Measurements from ENCODE around the gene BICDL1. TPM values are rescaled to one million over a fixed set of nuclear protein-coding genes. Genes with fewer than 3 reads are reported as not detected.

Gene BICDL1
- total RNA-seq, 1 experiment from 2014 or later = 14.2 TPM

DNA sequence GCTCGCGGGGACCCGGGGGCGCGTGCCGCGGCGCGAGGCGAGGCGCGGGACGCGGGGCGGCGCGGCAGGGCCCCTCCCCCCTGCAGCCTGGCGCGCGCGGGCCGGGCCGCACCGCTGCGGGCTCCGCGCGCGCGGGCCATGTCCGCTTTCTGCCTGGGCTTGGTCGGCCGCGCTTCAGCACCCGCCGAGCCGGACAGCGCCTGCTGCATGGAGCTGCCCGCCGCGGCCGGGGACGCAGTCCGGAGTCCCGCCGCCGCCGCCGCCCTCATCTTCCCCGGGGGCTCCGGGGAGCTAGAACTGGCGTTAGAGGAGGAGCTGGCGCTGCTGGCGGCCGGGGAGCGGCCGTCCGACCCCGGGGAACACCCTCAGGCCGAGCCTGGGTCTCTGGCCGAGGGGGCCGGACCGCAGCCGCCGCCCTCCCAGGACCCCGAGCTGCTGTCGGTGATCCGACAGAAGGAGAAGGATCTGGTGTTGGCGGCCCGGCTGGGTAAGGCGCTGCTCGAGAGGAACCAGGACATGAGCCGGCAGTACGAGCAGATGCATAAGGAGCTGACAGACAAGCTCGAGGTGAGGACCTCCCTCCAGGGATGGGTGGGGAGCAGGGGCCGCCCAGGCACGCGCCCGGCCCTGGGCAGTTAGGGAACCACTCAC lies 820 bp downstream of the BICDL1 start:
- TF ChIP-seq, protein P1, sequence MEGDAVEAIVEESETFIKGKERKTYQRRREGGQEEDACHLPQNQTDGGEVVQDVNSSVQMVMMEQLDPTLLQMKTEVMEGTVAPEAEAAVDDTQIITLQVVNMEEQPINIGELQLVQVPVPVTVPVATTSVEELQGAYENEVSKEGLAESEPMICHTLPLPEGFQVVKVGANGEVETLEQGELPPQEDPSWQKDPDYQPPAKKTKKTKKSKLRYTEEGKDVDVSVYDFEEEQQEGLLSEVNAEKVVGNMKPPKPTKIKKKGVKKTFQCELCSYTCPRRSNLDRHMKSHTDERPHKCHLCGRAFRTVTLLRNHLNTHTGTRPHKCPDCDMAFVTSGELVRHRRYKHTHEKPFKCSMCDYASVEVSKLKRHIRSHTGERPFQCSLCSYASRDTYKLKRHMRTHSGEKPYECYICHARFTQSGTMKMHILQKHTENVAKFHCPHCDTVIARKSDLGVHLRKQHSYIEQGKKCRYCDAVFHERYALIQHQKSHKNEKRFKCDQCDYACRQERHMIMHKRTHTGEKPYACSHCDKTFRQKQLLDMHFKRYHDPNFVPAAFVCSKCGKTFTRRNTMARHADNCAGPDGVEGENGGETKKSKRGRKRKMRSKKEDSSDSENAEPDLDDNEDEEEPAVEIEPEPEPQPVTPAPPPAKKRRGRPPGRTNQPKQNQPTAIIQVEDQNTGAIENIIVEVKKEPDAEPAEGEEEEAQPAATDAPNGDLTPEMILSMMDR (IDR thresholded peaks at IDR 0.05; ENCODE audit: insufficient read depth in 1 of 2, low read depth in 1 of 2, low read length in 1 of 2, severe bottlenecking in 1 of 2, unreplicated experiment in 1 of 2) = no peak
- H3K27me3 Mint-ChIP-seq (ENCODE audit: insufficient read depth, unreplicated experiment) = no peaks in the 10 kb centered on the region

GRCh38 chr12:119990382-119990874 lies 1.4 kb downstream of the BICDL1 start:
- TF ChIP-seq, protein P1 (IDR thresholded peaks at IDR 0.05; ENCODE audit: insufficient read depth in 1 of 2, low read depth in 1 of 2, low read length in 1 of 2, severe bottlenecking in 1 of 2, unreplicated experiment in 1 of 2) = no peak
- Histone ChIP-seq H3K27me3 (replicated peaks; ENCODE audit: control insufficient read depth, insufficient read depth, low read length) (no peaks in the 10 kb centered on the region), H3K4me1 (peaks cover 8% of the 10 kb centered on the region), H3K9me3 (no peaks in the 10 kb centered on the region), H3K36me3 (ENCODE audit: control insufficient read depth, insufficient read depth, low read length) (no peaks in the 10 kb centered on the region), H3K4me3 (ENCODE audit: low read depth, low read length) (peak overlapping the region; percentile 73)
- DNase-seq = no peak
- Mint-ChIP-seq H3K4me3 (ENCODE audit: unreplicated experiment) (peak overlapping the region; percentile 81), H3K27ac (ENCODE audit: unreplicated experiment) (no peak overlapping the region), H3K36me3 (ENCODE audit: insufficient read depth, unreplicated experiment) (peaks cover 12% of the 10 kb centered on the region), H3K4me1 (ENCODE audit: low read depth, unreplicated experiment) (no peaks in the 10 kb centered on the region), H3K27me3 (ENCODE audit: insufficient read depth, unreplicated experiment) (no peaks in the 10 kb centered on the region), H3K9me3 (ENCODE audit: unreplicated experiment) (no peaks in the 10 kb centered on the region)
- POLR2A ChIA-PET = interaction anchor here (0.6 to 2.0 kb wide), 3 partner anchors 74 to 210 kb away, joined by 4 to 11 read pairs (median 5); partner anchors contain the start of gene RPLP0
- intact Hi-C loops (cut with micrococcal nuclease; ENCODE audit: unreplicated experiment) = no loop called here
- BruUV-seq (replicated peaks) = TSS peak; percentile 36
- CTCF ChIA-PET = interaction anchor here (0.6 to 2.6 kb wide), 4 partner anchors 97 to 312 kb away, joined by 3 to 20 read pairs (median 4); partner anchors contain the start of gene SIRT4

More for the DNA sequence above, 820 bp downstream of the BICDL1 start:
- no TSS peak for BruUV-seq (replicated peaks)
- Histone ChIP-seq H3K9me3 (no peaks in the 10 kb centered on the region), H3K4me3 (ENCODE audit: low read depth, low read length) (peak overlapping the region; percentile 73), H3K36me3 (ENCODE audit: control insufficient read depth, insufficient read depth, low read length) (no peaks in the 10 kb centered on the region), H3K4me1 (peaks cover 8% of the 10 kb centered on the region), H3K27me3 (replicated peaks; ENCODE audit: control insufficient read depth, insufficient read depth, low read length) (no peaks in the 10 kb centered on the region)
- CTCF ChIA-PET = interaction anchor here (0.6 to 2.6 kb wide), 8 partner anchors 8 to 1388 kb away, joined by 3 to 20 read pairs (median 4); partner anchors contain the start of genes PRKAB1 and SIRT4
- Mint-ChIP-seq H3K9me3 (ENCODE audit: unreplicated experiment) (no peaks in the 10 kb centered on the region), H3K4me3 (ENCODE audit: unreplicated experiment) (peak overlapping the region; percentile 81), H3K36me3 (ENCODE audit: insufficient read depth, unreplicated experiment) (peaks cover 12% of the 10 kb centered on the region), H3K4me1 (ENCODE audit: low read depth, unreplicated experiment) (no peaks in the 10 kb centered on the region), H3K27ac (ENCODE audit: unreplicated experiment) (no peak overlapping the region)
- POLR2A ChIA-PET = interaction anchor here (0.6 to 2.0 kb wide), 5 partner anchors 75 to 225 kb away, joined by 4 to 11 read pairs (median 5); partner anchors contain the start of gene RPLP0
- intact Hi-C loops (cut with micrococcal nuclease; ENCODE audit: unreplicated experiment) = loop anchor here (1.0 kb wide), 1 partner anchor 97 kb away; no protein-coding TSS in a partner anchor
- DNase-seq = peak; percentile 80 to 93

DNA sequence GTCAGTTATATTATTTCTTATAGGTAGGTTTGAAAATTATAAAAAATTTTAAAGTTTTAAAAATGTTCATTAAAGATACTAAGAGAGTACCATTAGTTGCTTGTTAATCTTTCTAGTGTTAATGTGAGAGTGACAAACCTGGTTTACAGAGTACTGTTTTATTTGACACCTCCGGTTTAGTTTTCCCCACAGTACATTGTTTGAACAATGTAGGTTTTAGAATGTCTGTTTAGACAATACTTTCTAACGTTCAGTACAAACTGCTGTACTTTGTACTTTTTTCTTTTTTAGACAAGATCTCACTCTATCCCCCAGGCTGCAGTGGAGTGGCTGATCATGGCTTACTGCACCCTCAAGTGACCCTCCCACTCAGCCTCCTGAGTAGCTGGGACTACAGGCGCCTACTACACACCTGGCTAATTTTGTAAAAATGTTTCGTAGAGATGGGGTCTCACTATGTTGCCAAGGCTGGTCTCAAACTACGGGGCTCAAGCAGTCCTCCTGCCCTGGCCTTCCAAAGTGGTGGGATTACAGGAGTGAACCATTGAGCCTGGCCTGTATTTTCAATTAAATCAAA lies 3.2 kb downstream of the BICDL1 start:
- TF ChIP-seq, protein P1 (IDR thresholded peaks at IDR 0.05; ENCODE audit: insufficient read depth in 1 of 2, low read depth in 1 of 2, low read length in 1 of 2, severe bottlenecking in 1 of 2, unreplicated experiment in 1 of 2) = no peak
- CTCF ChIA-PET = no interaction called here

More for the DNA sequence above, 3.2 kb downstream of the BICDL1 start:
- no TSS peak for BruUV-seq (replicated peaks)
- Mint-ChIP-seq H3K4me3 (ENCODE audit: unreplicated experiment) (no peak overlapping the region), H3K27me3 (ENCODE audit: insufficient read depth, unreplicated experiment) (no peaks in the 10 kb centered on the region), H3K36me3 (ENCODE audit: insufficient read depth, unreplicated experiment) (peaks cover 12% of the 10 kb centered on the region), H3K27ac (ENCODE audit: unreplicated experiment) (no peak overlapping the region), H3K4me1 (ENCODE audit: low read depth, unreplicated experiment) (no peaks in the 10 kb centered on the region), H3K9me3 (ENCODE audit: unreplicated experiment) (no peaks in the 10 kb centered on the region)
- intact Hi-C loops (cut with micrococcal nuclease; ENCODE audit: unreplicated experiment) = no loop called here
- H3K4me3 ChIP-seq (ENCODE audit: low read depth, low read length) = no peak overlapping the region
- no peak for DNase-seq
- H3K9me3 ChIP-seq = no peaks in the 10 kb centered on the region
- H3K36me3 ChIP-seq (ENCODE audit: control insufficient read depth, insufficient read depth, low read length) = no peaks in the 10 kb centered on the region
- no peaks in the 10 kb centered on the region for H3K27me3 ChIP-seq (replicated peaks; ENCODE audit: control insufficient read depth, insufficient read depth, low read length)
- H3K4me1 ChIP-seq = peaks cover 8% of the 10 kb centered on the region
- POLR2A ChIA-PET = no interaction called here
